ENCODE results near the gene AIFM1. TPM values are rescaled to one million over a fixed set of nuclear protein-coding genes. Genes with fewer than 3 reads are reported as not detected.

AIFM1 gene
- total and polyA plus RNA-seq, 2 of the 4 experiments (the other 2 are of a cell fraction) = 22.0 to 27.4 TPM

DNA sequence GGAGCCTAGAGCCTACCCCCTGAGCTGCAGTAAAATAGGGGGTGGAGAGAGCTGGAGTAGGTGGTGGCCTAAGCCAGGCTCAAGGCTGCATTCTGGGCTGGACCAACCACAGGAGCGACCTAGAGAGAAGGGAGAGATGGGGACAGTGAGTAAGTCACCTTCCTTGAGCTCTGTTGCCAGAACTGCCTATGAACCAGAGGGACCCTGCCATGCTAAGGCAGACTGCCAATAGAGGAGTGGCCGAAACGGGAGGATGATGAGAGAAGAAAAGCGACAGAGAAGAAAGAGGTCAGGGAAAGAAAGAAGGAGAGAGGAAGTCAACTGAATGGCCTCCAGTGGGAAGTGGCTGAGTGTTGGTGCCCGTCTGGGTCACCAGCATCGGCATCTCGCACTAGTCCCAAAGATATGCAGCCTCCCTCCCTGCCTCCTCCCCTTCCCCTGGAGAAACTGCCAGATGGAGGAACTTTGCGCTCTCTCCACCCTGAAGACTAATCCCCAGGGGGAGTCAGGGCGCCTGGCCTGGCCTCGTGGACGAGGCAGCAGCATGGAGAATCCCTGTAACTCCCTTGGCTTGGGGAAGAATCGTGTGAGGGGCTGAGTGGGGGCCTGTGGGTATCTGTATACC lies 84.1 kb downstream of the AIFM1 start:
- H3K4me1 ChIP-seq (ENCODE audit: control insufficient read depth, insufficient read depth, low read length) = peaks cover 5% of the 10 kb centered on the region; the same call in 1 of the 2 replicates
- BruUV-seq (replicated peaks) = no TSS peak
- H2AK5ac ChIP-seq (ENCODE audit: low read depth, low read length) = no peak overlapping the region
- peak overlapping the region; percentile 5 for H2AK9ac ChIP-seq (replicated peaks; ENCODE audit: low read depth, low read length, poor library complexity)
- no peak overlapping the region for H3K23ac ChIP-seq (ENCODE audit: low read depth, low read length)
- peaks cover 49% of the 10 kb centered on the region for H4K20me1 ChIP-seq (ENCODE audit: insufficient read depth, low read length)
- TF ChIP-seq CEBPB (IDR thresholded peaks at IDR 0.05; ENCODE audit: low read depth, low read length) (no peak), FOS (IDR thresholded peaks at IDR 0.05; ENCODE audit: low read depth, low read length) (no peak), NFE2L2 (IDR thresholded peaks at IDR 0.05; ENCODE audit: low read depth, low read length) (no peak), CHD1 (IDR thresholded peaks at IDR 0.05; ENCODE audit: low read depth, low read length) (no peak), MAZ (IDR thresholded peaks at IDR 0.05; ENCODE audit: borderline replicate concordance, low read depth, low read length) (no peak), RFX5 (IDR thresholded peaks at IDR 0.05; ENCODE audit: low read depth, low read length) (no peak), POLR2A (IDR thresholded peaks at IDR 0.05; ENCODE audit: low read depth, low read length) (no peak), MAFK (IDR thresholded peaks at IDR 0.05; ENCODE audit: low read depth, low read length) (no peak), RCOR1 (IDR thresholded peaks at IDR 0.05; ENCODE audit: insufficient replicate concordance, low read length) (no peak), SMC3 (IDR thresholded peaks at IDR 0.05; ENCODE audit: low read depth, low read length) (no peak), MXI1 (IDR thresholded peaks at IDR 0.05; ENCODE audit: borderline replicate concordance, low read depth, low read length) (no peak), BHLHE40 (IDR thresholded peaks at IDR 0.05; ENCODE audit: low read depth, low read length) (no peak), RAD21 (IDR thresholded peaks at IDR 0.05; ENCODE audit: low read length) (no peak)
- TF ChIP-seq, protein P1, sequence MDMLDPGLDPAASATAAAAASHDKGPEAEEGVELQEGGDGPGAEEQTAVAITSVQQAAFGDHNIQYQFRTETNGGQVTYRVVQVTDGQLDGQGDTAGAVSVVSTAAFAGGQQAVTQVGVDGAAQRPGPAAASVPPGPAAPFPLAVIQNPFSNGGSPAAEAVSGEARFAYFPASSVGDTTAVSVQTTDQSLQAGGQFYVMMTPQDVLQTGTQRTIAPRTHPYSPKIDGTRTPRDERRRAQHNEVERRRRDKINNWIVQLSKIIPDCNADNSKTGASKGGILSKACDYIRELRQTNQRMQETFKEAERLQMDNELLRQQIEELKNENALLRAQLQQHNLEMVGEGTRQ (IDR thresholded peaks at IDR 0.05; ENCODE audit: low read depth, low read length) = no peak
- TF ChIP-seq, protein P2, sequence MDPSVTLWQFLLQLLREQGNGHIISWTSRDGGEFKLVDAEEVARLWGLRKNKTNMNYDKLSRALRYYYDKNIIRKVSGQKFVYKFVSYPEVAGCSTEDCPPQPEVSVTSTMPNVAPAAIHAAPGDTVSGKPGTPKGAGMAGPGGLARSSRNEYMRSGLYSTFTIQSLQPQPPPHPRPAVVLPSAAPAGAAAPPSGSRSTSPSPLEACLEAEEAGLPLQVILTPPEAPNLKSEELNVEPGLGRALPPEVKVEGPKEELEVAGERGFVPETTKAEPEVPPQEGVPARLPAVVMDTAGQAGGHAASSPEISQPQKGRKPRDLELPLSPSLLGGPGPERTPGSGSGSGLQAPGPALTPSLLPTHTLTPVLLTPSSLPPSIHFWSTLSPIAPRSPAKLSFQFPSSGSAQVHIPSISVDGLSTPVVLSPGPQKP (IDR thresholded peaks at IDR 0.05; ENCODE audit: borderline replicate concordance, low read depth, low read length) = no peak
- TF ChIP-seq, protein P3, sequence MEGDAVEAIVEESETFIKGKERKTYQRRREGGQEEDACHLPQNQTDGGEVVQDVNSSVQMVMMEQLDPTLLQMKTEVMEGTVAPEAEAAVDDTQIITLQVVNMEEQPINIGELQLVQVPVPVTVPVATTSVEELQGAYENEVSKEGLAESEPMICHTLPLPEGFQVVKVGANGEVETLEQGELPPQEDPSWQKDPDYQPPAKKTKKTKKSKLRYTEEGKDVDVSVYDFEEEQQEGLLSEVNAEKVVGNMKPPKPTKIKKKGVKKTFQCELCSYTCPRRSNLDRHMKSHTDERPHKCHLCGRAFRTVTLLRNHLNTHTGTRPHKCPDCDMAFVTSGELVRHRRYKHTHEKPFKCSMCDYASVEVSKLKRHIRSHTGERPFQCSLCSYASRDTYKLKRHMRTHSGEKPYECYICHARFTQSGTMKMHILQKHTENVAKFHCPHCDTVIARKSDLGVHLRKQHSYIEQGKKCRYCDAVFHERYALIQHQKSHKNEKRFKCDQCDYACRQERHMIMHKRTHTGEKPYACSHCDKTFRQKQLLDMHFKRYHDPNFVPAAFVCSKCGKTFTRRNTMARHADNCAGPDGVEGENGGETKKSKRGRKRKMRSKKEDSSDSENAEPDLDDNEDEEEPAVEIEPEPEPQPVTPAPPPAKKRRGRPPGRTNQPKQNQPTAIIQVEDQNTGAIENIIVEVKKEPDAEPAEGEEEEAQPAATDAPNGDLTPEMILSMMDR (conservative IDR thresholded peaks at IDR 0.05; ENCODE audit: low read depth, low read length) = no peak
- dilution Hi-C loops (cut with HindIII; ENCODE audit: low sequenced_read_pairs, unreplicated experiment) = no loop called here
- no peak for DNase-seq
- intact Hi-C loops (cut with micrococcal nuclease) = no loop called here
- no peak overlapping the region for H2BK15ac ChIP-seq (ENCODE audit: low read depth, low read length)
- H3K27me3 ChIP-seq (ENCODE audit: control insufficient read depth, insufficient read depth, low read length) = no peaks in the 10 kb centered on the region
- no peak overlapping the region for H2BK120ac ChIP-seq (ENCODE audit: low read depth, low read length)
- no peak overlapping the region for H4K91ac ChIP-seq (ENCODE audit: insufficient read depth, low read depth, low read length)
- H3K9me1 ChIP-seq (ENCODE audit: insufficient read depth, low read length) = peaks cover 11% of the 10 kb centered on the region
- H2BK20ac ChIP-seq (ENCODE audit: low read depth, low read length) = no peak overlapping the region
- peaks cover 2% of the 10 kb centered on the region; the same call in 1 of the 2 replicates for H3K36me3 ChIP-seq (ENCODE audit: control insufficient read depth, insufficient read depth, low read length)
- H2BK5ac ChIP-seq (ENCODE audit: low read depth, low read length, poor library complexity, severe bottlenecking) = no peak overlapping the region
- H4K5ac ChIP-seq (ENCODE audit: low read depth, low read length) = no peak overlapping the region
- no peak overlapping the region for H3K18ac ChIP-seq (ENCODE audit: low read depth, low read length)
- no peak overlapping the region for H3K4ac ChIP-seq (ENCODE audit: low read depth, low read length)
- no peak overlapping the region for H3K14ac ChIP-seq (replicated peaks; ENCODE audit: low read depth, low read length)
- peaks cover 0 to 49% of the 10 kb centered on the region in 2 experiments; a peak in 3 of 4 replicates for H3K79me1 ChIP-seq (ENCODE audit: low read depth in 1 of 2, low read length in 2 of 2)
- no peak for ATAC-seq (ENCODE audit: low read depth)
- in situ Hi-C loops (cut with MboI; ENCODE audit: low sequenced_read_pairs) = no loop called here
- no peak overlapping the region for H3K4me2 ChIP-seq (ENCODE audit: low read depth, low read length)
- peak overlapping the region; percentile 18 for H2AFZ ChIP-seq (replicated peaks; ENCODE audit: low read length, poor library complexity)
- H3K9me3 ChIP-seq (ENCODE audit: control insufficient read depth, insufficient read depth, low read length) = no peaks in the 10 kb centered on the region
- ChIA-PET CTCF (interaction anchor here (0.6 to 1.2 kb wide), 2 partner anchors 39 to 119 kb away, joined by 3 to 6 read pairs; no protein-coding TSS in a partner anchor), POLR2A (ENCODE audit: unreplicated experiment) (no interaction called here)
- no peak overlapping the region for H3K4me3 ChIP-seq (ENCODE audit: insufficient read depth, low read depth, low read length)
- no peak overlapping the region for H3K56ac ChIP-seq (ENCODE audit: extremely low read depth, insufficient read depth, low read length)
- no peak overlapping the region for H3K9ac ChIP-seq (ENCODE audit: low read depth, low read length)
- no peak overlapping the region for H3K27ac ChIP-seq (ENCODE audit: insufficient read depth, low read length)
- WGBS, 2 experiments (ENCODE audit: extremely low coverage in 2 of 2, insufficient read length in 1 of 2) = 40% methylated on average over 3 of the region's 12 CpGs; no CpG with 5 or more reads in 1 of the 2 experiments
- no peak overlapping the region for H4K8ac ChIP-seq (ENCODE audit: low read depth in 2 of 2, low read length in 2 of 2)

Data from IMR-90 (cell line).